Transverse colon (tissue), 4 donors: Measurements from ENCODE around the gene SNU13. TPM values are rescaled to one million over a fixed set of nuclear protein-coding genes. Genes with fewer than 3 reads are reported as not detected.

Experiments used
- DNase-seq: peaks from one replicate; pipeline ENCODE4 v3.0.0-alpha.2; 2019
- H3K27ac ChIP-seq, 4 donors: fragments of 200-600 bp; sonication (generic); 2 replicates each; pipeline ENCODE4 v1.5.1; 2016 to 2018; ENCODE audit warnings: inconsistent platforms in 4 of 4
- H3K27me3 ChIP-seq: fragments of 200-600 bp; sonication (generic); 2 replicates; pipeline ENCODE4 v1.5.1; 2017; ENCODE audit warnings: inconsistent platforms
- H3K36me3 ChIP-seq, 4 donors: fragments of 200-600 bp; sonication (generic); 2 replicates each; pipeline ENCODE4 v1.5.1; 2017 to 2019; ENCODE audit warnings: inconsistent platforms in 4 of 4
- H3K4me1 ChIP-seq, 4 donors: fragments of 200-600 bp; sonication (generic); 2 replicates each; pipeline ENCODE4 v1.5.1; 2017 to 2020; ENCODE audit warnings: inconsistent platforms in 4 of 4
- H3K4me3 ChIP-seq, 4 donors: fragments of 200-600 bp; sonication (generic); 1 replicate in 1 of 4; 2 replicates in 3 of 4; pipeline versions ENCODE4 v1.5.1 to v1.6.1; 2017 to 2019; ENCODE audit warnings: inconsistent platforms in 4 of 4
- H3K9me3 ChIP-seq, 2 donors: fragments of 200-600 bp; sonication (generic); 2 replicates each; pipeline ENCODE4 v1.5.1; 2017 to 2019; ENCODE audit warnings: inconsistent platforms in 2 of 2
- EP300 ChIP-seq: sonication (generic); formaldehyde crosslinking; IDR thresholded peaks from one replicate; pipeline ENCODE4 v1.6.1; 2017; ENCODE audit warnings: antibody characterized with exemption, low read depth
- POLR2A ChIP-seq: fragments of 450-650 bp; IDR thresholded peaks from one replicate; pipeline ENCODE4 v1.6.1; 2016; ENCODE audit warnings: antibody characterized with exemption, mild to moderate bottlenecking, moderate library complexity
- POLR2AphosphoS5 ChIP-seq, 3 donors: sonication (generic); formaldehyde crosslinking; IDR thresholded peaks; one replicate each; pipeline ENCODE4 v1.6.1; 2016; ENCODE audit warnings: antibody characterized with exemption in 3 of 3
- WGBS, 2 donors: methylation state at CpG; one replicate each; pipeline ENCODE4 v1.1.5; 2018; ENCODE audit warnings: low coverage in 1 of 2; 5-methylcytosine and 5-hydroxymethylcytosine counted together
- in situ Hi-C, 4 donors: fragments of 200-750 bp; cut with MboI; loops; one replicate each; pipeline versions ENCODE4 v1.15.0 to v1.15.1; 2017; ENCODE audit warnings: low sequenced_read_pairs in 3 of 4, low pct_ligation_motif_present in 1 of 4, low pct_unique_long_range_greater_than_20kb in 1 of 4
- intact Hi-C: fragments of 100-400 bp; cut with DNase I; formaldehyde crosslinking; loops from one replicate; pipeline ENCODE4 v1.15.1; 2023; ENCODE audit warnings: low total_unique reads
- total RNA-seq, 4 donors: library from RNA; depleted of rRNA; stranded (reverse); fragments of >200 nt; gene quantifications; one replicate each; pipeline ENCODE4 v1.1.0, GENCODE V29; 2016
- TF ChIP-seq, protein P1 (sequence below), 5 experiments: fragments of 200-600 bp in 3 of 5; fragments of 450-650 bp in 2 of 5; sonication (generic) in 3 of 5; IDR thresholded peaks; 1 replicate in 2 of 5; 2 replicates in 3 of 5; pipeline ENCODE4 v1.5.1; 2016 to 2017; ENCODE audit warnings: antibody characterized with exemption in 5 of 5, inconsistent platforms in 3 of 5, mild to moderate bottlenecking in 2 of 5, moderate library complexity in 1 of 5

SNU13 gene
- total RNA-seq, 4 donors from 2014 or later = 32.9 to 89.4 (median 58.9) TPM

DNA sequence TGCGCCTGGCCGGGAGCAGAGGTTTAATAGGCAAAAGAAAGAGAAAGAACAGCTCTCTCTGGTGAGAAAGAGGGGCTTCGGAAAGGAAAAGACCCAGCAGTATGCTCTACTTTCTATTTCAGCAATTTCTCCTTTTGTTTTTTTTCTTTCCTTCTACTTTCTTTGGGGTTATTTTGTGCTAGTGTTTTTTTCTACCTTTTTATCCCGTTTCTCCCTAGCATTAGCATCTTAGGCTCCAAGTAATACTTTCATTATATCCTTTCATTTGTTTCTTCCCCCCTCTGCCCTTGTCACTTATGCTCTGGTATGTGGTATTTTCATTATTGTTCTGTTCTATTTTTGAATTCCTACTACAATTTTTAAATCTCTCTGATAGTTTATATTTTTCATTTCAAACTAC, 4.5 kb downstream of the SNU13 start:
- no peak overlapping the region for H3K27ac ChIP-seq
- peaks cover 0 to 10% (median 4%) of the 10 kb centered on the region in 4 donors for H3K36me3 ChIP-seq
- no peak overlapping the region for H3K4me3 ChIP-seq
- WGBS, 2 donors = 78 to 83% methylated on average over 4 of the region's 4 CpGs
- H3K27me3 ChIP-seq = no peaks in the 10 kb centered on the region
- TF ChIP-seq POLR2AphosphoS5 (IDR thresholded peaks at IDR 0.05) = no peak
- TF ChIP-seq, protein P1, sequence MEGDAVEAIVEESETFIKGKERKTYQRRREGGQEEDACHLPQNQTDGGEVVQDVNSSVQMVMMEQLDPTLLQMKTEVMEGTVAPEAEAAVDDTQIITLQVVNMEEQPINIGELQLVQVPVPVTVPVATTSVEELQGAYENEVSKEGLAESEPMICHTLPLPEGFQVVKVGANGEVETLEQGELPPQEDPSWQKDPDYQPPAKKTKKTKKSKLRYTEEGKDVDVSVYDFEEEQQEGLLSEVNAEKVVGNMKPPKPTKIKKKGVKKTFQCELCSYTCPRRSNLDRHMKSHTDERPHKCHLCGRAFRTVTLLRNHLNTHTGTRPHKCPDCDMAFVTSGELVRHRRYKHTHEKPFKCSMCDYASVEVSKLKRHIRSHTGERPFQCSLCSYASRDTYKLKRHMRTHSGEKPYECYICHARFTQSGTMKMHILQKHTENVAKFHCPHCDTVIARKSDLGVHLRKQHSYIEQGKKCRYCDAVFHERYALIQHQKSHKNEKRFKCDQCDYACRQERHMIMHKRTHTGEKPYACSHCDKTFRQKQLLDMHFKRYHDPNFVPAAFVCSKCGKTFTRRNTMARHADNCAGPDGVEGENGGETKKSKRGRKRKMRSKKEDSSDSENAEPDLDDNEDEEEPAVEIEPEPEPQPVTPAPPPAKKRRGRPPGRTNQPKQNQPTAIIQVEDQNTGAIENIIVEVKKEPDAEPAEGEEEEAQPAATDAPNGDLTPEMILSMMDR (IDR thresholded peaks at IDR 0.05) = no peak
- no peaks in the 10 kb centered on the region for H3K9me3 ChIP-seq
- DNase-seq = no peak
- intact Hi-C loops = no loop called here
- H3K4me1 ChIP-seq = peaks cover 4 to 27% (median 14%) of the 10 kb centered on the region in 4 donors
- in situ Hi-C loops = no loop called here

DNA sequence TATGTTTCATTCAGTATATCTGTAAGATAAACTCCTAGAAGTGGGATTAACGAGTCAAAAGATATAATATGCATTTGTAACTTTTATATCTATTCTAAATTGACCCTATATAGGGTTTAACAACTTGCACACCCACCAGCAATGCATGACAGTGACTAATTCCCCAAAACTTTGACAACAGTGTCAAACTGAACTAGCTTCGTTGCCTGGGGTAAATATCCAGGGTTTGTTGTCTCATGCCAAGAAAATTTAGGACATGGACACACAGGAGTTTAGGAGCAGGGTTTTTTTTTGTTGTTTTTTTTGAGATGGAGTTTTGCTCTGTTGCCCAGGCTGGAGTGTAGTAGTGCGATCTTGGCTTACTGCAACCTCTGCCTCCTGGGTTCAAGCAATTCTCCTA, 5.1 kb downstream of the SNU13 start:
- TF ChIP-seq, protein P1 (IDR thresholded peaks at IDR 0.05) = no peak
- no peak for TF ChIP-seq EP300
- no peak for TF ChIP-seq POLR2AphosphoS5 (IDR thresholded peaks at IDR 0.05)
- no peak for TF ChIP-seq POLR2A
- intact Hi-C loops = no loop called here
- Histone ChIP-seq H3K4me1 (peaks cover 4 to 24% (median 14%) of the 10 kb centered on the region in 4 donors), H3K4me3 (no peak overlapping the region), H3K27ac (peak overlapping the region in 1 of 4 donors; percentile 86), H3K27me3 (no peaks in the 10 kb centered on the region), H3K9me3 (no peaks in the 10 kb centered on the region), H3K36me3 (peaks cover 0 to 16% (median 7%) of the 10 kb centered on the region in 4 donors)
- 86 to 87% methylated on average over 2 to 3 of the region's 3 CpGs for WGBS, 2 donors
- no peak for DNase-seq
- in situ Hi-C loops = no loop called here

DNA sequence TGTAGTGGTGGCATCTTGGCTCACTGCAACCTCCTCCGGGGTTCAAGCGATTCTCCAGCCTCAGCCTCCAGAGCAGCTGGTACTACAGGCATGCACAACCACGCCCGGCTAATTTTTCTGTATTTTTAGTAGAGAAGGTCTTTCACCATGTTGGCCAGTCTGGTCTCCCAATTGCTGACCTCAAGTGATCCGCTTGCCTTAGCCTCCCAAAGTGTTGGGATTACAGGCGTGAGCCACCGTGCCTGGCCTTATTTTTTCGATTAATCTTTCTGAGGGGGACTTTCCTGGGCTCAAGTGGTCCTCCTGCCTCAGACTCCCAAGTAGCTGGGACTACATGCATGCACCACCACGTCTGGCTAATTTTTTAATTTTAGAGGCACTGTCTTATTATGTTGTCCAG, 5.6 kb downstream of the SNU13 start:
- Histone ChIP-seq H3K27ac (peak overlapping the region; percentile 84 to 88 (median 86)), H3K36me3 (peaks cover 0 to 21% (median 9%) of the 10 kb centered on the region in 4 donors), H3K4me1 (peaks cover 4 to 24% (median 14%) of the 10 kb centered on the region in 4 donors), H3K4me3 (peak overlapping the region in 2 of 4 donors; percentile 52 to 55), H3K27me3 (no peaks in the 10 kb centered on the region), H3K9me3 (no peaks in the 10 kb centered on the region)
- WGBS, 2 donors = 93 to 94% methylated on average over 9 of the region's 9 CpGs
- intact Hi-C loops = no loop called here
- DNase-seq = no peak
- in situ Hi-C loops = no loop called here
- TF ChIP-seq POLR2AphosphoS5 (IDR thresholded peaks at IDR 0.05) = no peak
- no peak for TF ChIP-seq EP300
- no peak for TF ChIP-seq POLR2A
- TF ChIP-seq, protein P1 (IDR thresholded peaks at IDR 0.05) = no peak

DNA sequence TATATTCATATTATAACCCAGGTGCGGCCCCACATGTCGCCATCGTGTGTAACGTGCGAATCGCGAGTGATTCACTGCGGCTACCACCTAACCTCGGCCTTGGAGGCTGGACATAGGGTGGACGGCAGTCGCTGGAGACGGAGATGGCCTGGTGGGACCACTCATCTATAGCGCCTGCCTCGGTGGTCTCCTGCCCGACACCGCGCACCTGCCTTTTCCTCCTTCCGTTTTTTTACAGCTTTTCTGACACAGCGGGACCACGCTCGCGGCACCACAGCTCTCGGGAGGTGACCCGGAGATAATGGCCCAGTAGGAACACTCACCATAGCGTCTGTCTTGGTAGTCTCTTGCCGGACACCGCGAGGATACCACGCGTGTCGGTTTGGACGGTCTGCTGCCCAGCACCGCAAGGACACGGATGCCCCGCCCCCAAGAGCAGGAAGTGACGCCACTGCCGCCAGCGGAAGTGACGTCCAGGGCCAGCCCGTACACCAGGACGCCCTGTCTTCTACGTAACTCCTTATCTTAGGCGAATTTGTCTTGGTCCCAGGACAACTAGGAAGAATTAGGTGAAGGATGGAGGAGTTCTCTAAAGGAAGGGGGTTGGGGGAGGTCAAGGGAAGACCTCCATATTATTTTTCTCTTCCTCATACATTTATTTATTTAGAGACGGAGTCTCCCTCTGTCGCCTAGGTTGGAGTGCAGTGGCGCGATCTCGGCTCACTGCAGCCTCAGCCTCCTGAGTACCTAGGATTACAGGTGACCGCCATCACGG, 6.4 kb downstream of the SNU13 start:
- Histone ChIP-seq H3K27me3 (no peaks in the 10 kb centered on the region), H3K27ac (peak overlapping the region; percentile 84 to 88 (median 86)), H3K4me1 (peaks cover under 1 to 16% (median 6%) of the 10 kb centered on the region in 4 donors), H3K4me3 (peak overlapping the region; percentile 43 to 55 (median 49)), H3K36me3 (peaks cover 0 to 22% (median 9%) of the 10 kb centered on the region in 4 donors), H3K9me3 (no peaks in the 10 kb centered on the region)
- TF ChIP-seq POLR2A = peak; percentile 78
- peak; percentile 90 to 95 (median 93) for TF ChIP-seq POLR2AphosphoS5 (IDR thresholded peaks at IDR 0.05)
- TF ChIP-seq, protein P1 (IDR thresholded peaks at IDR 0.05) = peak in 1 of 5 experiments; percentile 7
- no peak for TF ChIP-seq EP300
- intact Hi-C loops = no loop called here
- in situ Hi-C loops = no loop called here
- 46% methylated on average over 50 of the region's 50 CpGs; no CpG with 5 or more reads in 1 of the 2 donors for WGBS, 2 donors
- DNase-seq = peak; percentile 91
